Ovary (tissue), 3 donors: Measurements from ENCODE around the gene KCNN2.

ENCODE experiments used
- CTCF ChIP-seq, 3 donors: fragments of 450-650 bp in 2 of 3; fragments of 200-600 bp in 1 of 3; IDR thresholded peaks; one replicate each; pipeline versions ENCODE4 v1.5.1 to v1.8.0; 2016 to 2022; ENCODE audit warnings: antibody characterized with exemption in 3 of 3, mild to moderate bottlenecking in 1 of 3
- EP300 ChIP-seq: sonication (generic); formaldehyde crosslinking; IDR thresholded peaks from one replicate; pipeline ENCODE4 v1.6.1; 2017; ENCODE audit warnings: antibody characterized with exemption
- POLR2A ChIP-seq: fragments of 450-650 bp; IDR thresholded peaks from one replicate; pipeline ENCODE4 v1.6.1; 2017; ENCODE audit warnings: antibody characterized with exemption, mild to moderate bottlenecking, moderate library complexity
- donor health status: DM: no; HTN: no; CAD: no.

- TF ChIP-seq CTCF (IDR thresholded peaks at IDR 0.05) (no peak), EP300 (no peak), POLR2A (no peak)
Measured at GRCh38 chr5:114380721-114381120, 18.9 kb downstream of the KCNN2 start.
